H9 (cell line): ENCODE measurements around the gene QARS1. TPM values are rescaled to one million over a fixed set of nuclear protein-coding genes. Genes with fewer than 3 reads are reported as not detected.

Source experiments
- DNase-seq: peaks from one replicate; pipeline ENCODE4 v3.0.0-alpha.2; 2017
- H2AFZ ChIP-seq: one replicate; pipeline ENCODE4 v1.6.1; 2013; ENCODE audit warnings: mild to moderate bottlenecking, low read length, control low read depth, moderate library complexity
- H2AK5ac ChIP-seq: 2 replicates; pipeline ENCODE4 v1.6.1; 2013; ENCODE audit warnings: low read length, control low read depth, mixed read lengths; ENCODE audit not compliant: insufficient read length
- H2BK120ac ChIP-seq: one replicate; pipeline ENCODE4 v1.6.1; 2013; ENCODE audit warnings: low read depth, mild to moderate bottlenecking, low read length, control low read depth, inconsistent platforms; ENCODE audit not compliant: poor library complexity, severe bottlenecking
- H2BK12ac ChIP-seq: 2 replicates; pipeline ENCODE4 v1.6.1; 2013; ENCODE audit warnings: low read length, control low read depth, mixed read lengths, low read depth; ENCODE audit not compliant: insufficient read length
- H2BK15ac ChIP-seq: 2 replicates; pipeline ENCODE4 v1.6.1; 2013; ENCODE audit warnings: low read depth, low read length, control low read depth
- H2BK20ac ChIP-seq: one replicate; pipeline ENCODE4 v1.6.1; 2013; ENCODE audit warnings: low read depth, mild to moderate bottlenecking, low read length, control low read depth, inconsistent platforms; ENCODE audit not compliant: poor library complexity, severe bottlenecking
- H2BK5ac ChIP-seq: 2 replicates; pipeline ENCODE4 v1.6.1; 2013; ENCODE audit warnings: low read length, control low read depth, mixed read lengths; ENCODE audit not compliant: insufficient read length
- H3K14ac ChIP-seq: 2 replicates; pipeline ENCODE4 v1.6.1; 2013; ENCODE audit warnings: low read length, control low read depth; ENCODE audit not compliant: insufficient read depth
- H3K18ac ChIP-seq: 2 replicates; pipeline ENCODE4 v1.6.1; 2013; ENCODE audit warnings: low read depth, mild to moderate bottlenecking, mixed read lengths, low read length, control low read depth; ENCODE audit not compliant: insufficient read length
- H3K23ac ChIP-seq: 2 replicates; pipeline ENCODE4 v1.6.1; 2013; ENCODE audit warnings: low read length, control low read depth, mixed read lengths, low read depth; ENCODE audit not compliant: insufficient read length
- H3K23me2 ChIP-seq: 2 replicates; pipeline ENCODE4 v1.6.1; 2013; ENCODE audit warnings: low read depth, mild to moderate bottlenecking, mixed read lengths, low read length, control low read depth; ENCODE audit not compliant: insufficient read length, poor library complexity, severe bottlenecking
- H3K27ac ChIP-seq: 2 replicates; pipeline ENCODE4 v1.5.1; 2013; ENCODE audit warnings: low read length, control low read depth, mixed read lengths, low read depth; ENCODE audit not compliant: insufficient read length
- H3K27me3 ChIP-seq: 2 replicates; pipeline ENCODE4 v1.6.1; 2013; ENCODE audit warnings: low read length, control low read depth, inconsistent platforms; ENCODE audit not compliant: insufficient read depth
- H3K4ac ChIP-seq: 2 replicates; pipeline ENCODE4 v1.6.1; 2013; ENCODE audit warnings: low read depth, mild to moderate bottlenecking, control low read depth, inconsistent platforms, low read length, moderate library complexity
- H3K4me1 ChIP-seq: 2 replicates; pipeline ENCODE4 v1.6.1; 2013; ENCODE audit warnings: low read length, control low read depth, inconsistent platforms; ENCODE audit not compliant: insufficient read depth
- H3K4me2 ChIP-seq: 2 replicates; pipeline ENCODE4 v1.6.1; 2013; ENCODE audit warnings: low read length, control low read depth, mixed read lengths; ENCODE audit not compliant: insufficient read length, insufficient read depth
- H3K56ac ChIP-seq: 2 replicates; pipeline ENCODE4 v1.6.1; 2013; ENCODE audit warnings: low read depth, mild to moderate bottlenecking, mixed read lengths, low read length, control low read depth; ENCODE audit not compliant: insufficient read length
- H3K79me1 ChIP-seq: 2 replicates; pipeline ENCODE4 v1.6.1; 2013; ENCODE audit warnings: low read depth, mild to moderate bottlenecking, moderate library complexity, low read length, control low read depth, inconsistent platforms; ENCODE audit not compliant: insufficient read depth, poor library complexity, severe bottlenecking
- H3K79me2 ChIP-seq: 2 replicates; pipeline ENCODE4 v1.6.1; 2013; ENCODE audit warnings: low read length, control low read depth, inconsistent platforms; ENCODE audit not compliant: insufficient read depth
- H3K9ac ChIP-seq: 2 replicates; pipeline ENCODE4 v1.6.1; 2013; ENCODE audit warnings: low read length, control low read depth, mixed read lengths; ENCODE audit not compliant: insufficient read length; ENCODE audit errors: extremely low read depth
- H3K9me3 ChIP-seq: one replicate; pipeline ENCODE4 v1.6.1; 2013; ENCODE audit warnings: low read depth, low read length, inconsistent platforms; ENCODE audit not compliant: control insufficient read depth
- H3T11ph ChIP-seq: one replicate; pipeline ENCODE4 v1.6.1; 2013; ENCODE audit warnings: mild to moderate bottlenecking, low read length, control low read depth, inconsistent platforms
- H4K20me1 ChIP-seq: one replicate; pipeline ENCODE4 v1.6.1; 2013; ENCODE audit not compliant: control insufficient read depth, insufficient read length, insufficient read depth
- H4K5ac ChIP-seq: 2 replicates; pipeline ENCODE4 v1.6.1; 2013; ENCODE audit warnings: low read depth, mild to moderate bottlenecking, mixed read lengths, low read length, control low read depth; ENCODE audit not compliant: insufficient read length
- H4K8ac ChIP-seq: replicated peaks from 2 replicates; pipeline ENCODE4 v1.6.1; 2013; ENCODE audit warnings: low read length, control low read depth, mixed read lengths, low read depth; ENCODE audit not compliant: insufficient read length
- H4K91ac ChIP-seq: 2 replicates; pipeline ENCODE4 v1.6.1; 2013; ENCODE audit warnings: low read depth, mild to moderate bottlenecking, moderate library complexity, mixed read lengths, low read length, control low read depth; ENCODE audit not compliant: insufficient read length
- H3K27ac Mint-ChIP-seq, 3 experiments: 2 replicates in 2 of 3; 3 replicates in 1 of 3; pipeline ENCODE4 v1.8.0; 2020 to 2021; ENCODE audit warnings: mixed read lengths in 3 of 3, mild to moderate bottlenecking in 1 of 3, moderate library complexity in 1 of 3
- H3K27me3 Mint-ChIP-seq: 2 replicates; pipeline ENCODE4 v1.8.0; 2021; ENCODE audit warnings: low read depth, mild to moderate bottlenecking, moderate library complexity, mixed read lengths
- H3K36me3 Mint-ChIP-seq, 3 experiments: 2 replicates in 2 of 3; 3 replicates in 1 of 3; pipeline ENCODE4 v1.8.0; 2020 to 2021; ENCODE audit warnings: low read depth in 3 of 3, mixed read lengths in 3 of 3; ENCODE audit not compliant: insufficient read depth in 1 of 3
- H3K4me1 Mint-ChIP-seq, 2 experiments: 2 replicates each; pipeline ENCODE4 v1.8.0; 2020; ENCODE audit warnings: mixed read lengths in 2 of 2
- H3K4me3 Mint-ChIP-seq, 2 experiments: 2 replicates in 1 of 2; 3 replicates in 1 of 2; pipeline ENCODE4 v1.8.0; 2020 to 2021; ENCODE audit warnings: mild to moderate bottlenecking in 2 of 2, mixed read lengths in 2 of 2, moderate library complexity in 1 of 2
- H3K9me3 Mint-ChIP-seq, 2 experiments: 2 replicates in 1 of 2; 3 replicates in 1 of 2; pipeline ENCODE4 v1.8.0; 2020; ENCODE audit warnings: mild to moderate bottlenecking in 2 of 2, mixed read lengths in 2 of 2, moderate library complexity in 1 of 2
- CTCF ChIP-seq: fragments of 200-600 bp; sonication (generic); conservative IDR thresholded peaks from 3 replicates; pipeline ENCODE4 v1.8.0; 2021; ENCODE audit warnings: antibody characterized with exemption, mild to moderate bottlenecking
- WGBS: extraction: QIAGEN DNeasy Blood & Tissue Kit; methylation state at CpG from one replicate; pipeline ENCODE4 v1.1.7; 2013; ENCODE audit warnings: missing lambda C conversion rate, low lambda C conversion rate, mixed read lengths; ENCODE audit not compliant: insufficient read length; ENCODE audit errors: extremely low coverage; 5-methylcytosine and 5-hydroxymethylcytosine counted together
- total RNA-seq: library from RNA; stranded (reverse); gene quantifications from 2 replicates; pipeline ENCODE4 v1.2.1, GENCODE V29; 2021

Gene QARS1
- total RNA-seq, 1 experiment from 2014 or later, result 390 TPM

DNA sequence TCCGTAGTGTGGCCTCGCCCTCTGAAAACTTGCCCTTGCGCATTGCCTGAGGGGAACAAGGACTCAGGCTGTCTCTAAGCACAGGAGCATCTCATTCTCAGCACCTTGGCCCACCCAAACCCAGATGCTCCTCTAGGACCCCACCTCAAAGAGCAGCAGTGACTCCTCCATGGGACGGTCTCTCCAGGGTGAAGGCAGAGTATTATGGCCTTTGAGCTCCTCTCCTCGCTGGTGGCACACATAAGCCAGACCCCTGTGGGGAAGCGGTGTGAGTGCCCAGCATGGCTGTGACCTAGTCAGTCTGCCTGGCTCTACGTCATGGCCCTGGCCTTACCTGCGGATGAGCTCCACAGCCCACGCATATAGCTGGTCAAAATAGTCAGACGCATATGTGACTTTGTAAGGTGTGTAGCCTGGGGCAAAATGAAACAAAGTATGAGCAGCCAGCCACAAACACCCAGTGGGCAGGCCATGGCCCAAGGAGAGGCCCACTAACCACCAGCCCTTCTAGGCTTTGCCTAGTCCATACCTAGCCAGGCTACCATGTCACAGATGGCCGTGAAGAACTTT is 4.4 kb downstream of the QARS1 start:
- Histone ChIP-seq H4K5ac (no peak overlapping the region), H2BK5ac (no peak overlapping the region), H3K27me3 (no peaks in the 10 kb centered on the region), H3K9ac (no peak overlapping the region), H3K23me2 (peaks cover 11% of the 10 kb centered on the region), H4K91ac (no peak overlapping the region), H3K27ac (no peak overlapping the region), H3K14ac (no peak overlapping the region), H3K56ac (no peak overlapping the region), H4K20me1 (no peaks in the 10 kb centered on the region), H2BK12ac (no peak overlapping the region), H4K8ac (no peak overlapping the region), H3K23ac (no peak overlapping the region), H2BK20ac (no peak overlapping the region), H3K9me3 (no peaks in the 10 kb centered on the region), H3K18ac (no peak overlapping the region), H3K79me2 (no peaks in the 10 kb centered on the region; the same call in 1 of the 2 replicates), H2AFZ (no peak overlapping the region), H2BK15ac (no peak overlapping the region), H3T11ph (no peak overlapping the region), H3K4ac (no peak overlapping the region), H2BK120ac (no peak overlapping the region), H3K79me1 (no peaks in the 10 kb centered on the region), H3K4me1 (peaks cover 3% of the 10 kb centered on the region; the same call in 1 of the 2 replicates), H3K4me2 (no peak overlapping the region), H2AK5ac (no peak overlapping the region)
- Mint-ChIP-seq H3K4me1 (peaks cover 13 to 14% of the 10 kb centered on the region in 2 experiments), H3K27ac (no peak overlapping the region), H3K9me3 (no peaks in the 10 kb centered on the region), H3K36me3 (peaks cover 52 to 74% (median 67%) of the 10 kb centered on the region in 3 experiments), H3K27me3 (no peaks in the 10 kb centered on the region; the same call in 1 of the 2 replicates), H3K4me3 (no peak overlapping the region; a peak in 1 of 5 replicates)
- no CpG with 5 or more reads among the region's 11 CpGs for WGBS
- TF ChIP-seq CTCF, result no peak
- DNase-seq, result no peak
